HEK293 (cell line): Measurements from ENCODE around the gene MIGA1.

Experiments used
- KLF16 ChIP-seq: fragments of 450-650 bp; formaldehyde crosslinking; IDR thresholded peaks from 2 replicates; pipeline ENCODE4 v1.5.1; 2017; ENCODE audit warnings: missing biosample characterization, missing genetic modification characterization
- KLF7 ChIP-seq: fragments of 450-650 bp; formaldehyde crosslinking; IDR thresholded peaks from 2 replicates; pipeline ENCODE4 v1.5.1; 2016; ENCODE audit warnings: missing biosample characterization, missing genetic modification characterization, borderline replicate concordance
- KLF9 ChIP-seq: fragments of 450-650 bp; formaldehyde crosslinking; IDR thresholded peaks from 2 replicates; pipeline ENCODE4 v1.5.1; 2016; ENCODE audit warnings: missing biosample characterization, missing genetic modification characterization, low read depth
- PBX3 ChIP-seq: sonication (generic); formaldehyde crosslinking; IDR thresholded peaks from 2 replicates; pipeline ENCODE4 v1.8.1; 2022; ENCODE audit warnings: mild to moderate bottlenecking, moderate library complexity, missing genetic modification reagents
- PRDM10 ChIP-seq: fragments of 450-650 bp; formaldehyde crosslinking; IDR thresholded peaks from 2 replicates; pipeline ENCODE4 v1.5.1; 2016; ENCODE audit warnings: missing biosample characterization, missing genetic modification characterization
- SP2 ChIP-seq: fragments of 450-650 bp; formaldehyde crosslinking; IDR thresholded peaks from 2 replicates; pipeline ENCODE4 v1.5.1; 2016; ENCODE audit warnings: missing biosample characterization, missing genetic modification characterization
- ZBTB20 ChIP-seq: fragments of 450-650 bp; formaldehyde crosslinking; IDR thresholded peaks from 2 replicates; pipeline ENCODE4 v1.5.1; 2016; ENCODE audit warnings: missing biosample characterization, missing genetic modification characterization
- ZBTB21 ChIP-seq: fragments of 450-650 bp; formaldehyde crosslinking; IDR thresholded peaks from 2 replicates; pipeline ENCODE4 v1.5.1; 2017; ENCODE audit warnings: missing biosample characterization, missing genetic modification characterization
- ZBTB44 ChIP-seq: fragments of 450-650 bp; IDR thresholded peaks from 2 replicates; pipeline ENCODE4 v1.5.1; 2018; ENCODE audit warnings: missing biosample characterization, mild to moderate bottlenecking, missing genetic modification characterization
- ZBTB8A ChIP-seq: fragments of 450-650 bp; formaldehyde crosslinking; IDR thresholded peaks from 2 replicates; pipeline ENCODE4 v1.5.1; 2016; ENCODE audit warnings: missing biosample characterization, missing genetic modification characterization
- ZFHX2 ChIP-seq: fragments of 450-650 bp; formaldehyde crosslinking; conservative IDR thresholded peaks from 2 replicates; pipeline ENCODE4 v1.5.1; 2016; ENCODE audit warnings: missing biosample characterization, missing genetic modification characterization
- ZNF10 ChIP-seq: fragments of 450-650 bp; formaldehyde crosslinking; IDR thresholded peaks from 2 replicates; pipeline ENCODE4 v1.5.1; 2017; ENCODE audit warnings: missing biosample characterization, missing genetic modification characterization
- ZNF157 ChIP-seq: fragments of 450-650 bp; formaldehyde crosslinking; IDR thresholded peaks from 2 replicates; pipeline ENCODE4 v1.5.1; 2016; ENCODE audit warnings: missing biosample characterization, missing genetic modification characterization
- ZNF2 ChIP-seq: fragments of 450-650 bp; formaldehyde crosslinking; IDR thresholded peaks from 2 replicates; pipeline ENCODE4 v1.5.1; 2016; ENCODE audit warnings: missing biosample characterization, missing genetic modification characterization
- ZNF214 ChIP-seq: fragments of 450-650 bp; formaldehyde crosslinking; IDR thresholded peaks from 2 replicates; pipeline ENCODE4 v1.5.1; 2017; ENCODE audit warnings: missing biosample characterization, mild to moderate bottlenecking, missing genetic modification characterization, borderline replicate concordance
- ZNF24 ChIP-seq: fragments of 450-650 bp; formaldehyde crosslinking; IDR thresholded peaks from 2 replicates; pipeline ENCODE4 v1.5.1; 2016; ENCODE audit warnings: missing biosample characterization, missing genetic modification characterization
- ZNF341 ChIP-seq: fragments of 450-650 bp; formaldehyde crosslinking; IDR thresholded peaks from 2 replicates; pipeline ENCODE4; 2016; ENCODE audit warnings: low read depth, missing biosample characterization, missing genetic modification characterization
- ZNF394 ChIP-seq: fragments of 450-650 bp; formaldehyde crosslinking; IDR thresholded peaks from 2 replicates; pipeline ENCODE4 v1.5.1; 2016; ENCODE audit warnings: missing biosample characterization, missing genetic modification characterization, mild to moderate bottlenecking, moderate library complexity, borderline replicate concordance
- ZNF449 ChIP-seq: fragments of 450-650 bp; formaldehyde crosslinking; IDR thresholded peaks from 2 replicates; pipeline ENCODE4 v1.5.1; 2017; ENCODE audit warnings: missing biosample characterization, mild to moderate bottlenecking, missing genetic modification characterization, moderate library complexity
- ZNF48 ChIP-seq: fragments of 450-650 bp; formaldehyde crosslinking; IDR thresholded peaks from 2 replicates; pipeline ENCODE4 v1.5.1; 2016; ENCODE audit warnings: missing biosample characterization, missing genetic modification characterization
- ZNF488 ChIP-seq: fragments of 450-650 bp; formaldehyde crosslinking; IDR thresholded peaks from 2 replicates; pipeline ENCODE4 v1.5.1; 2016; ENCODE audit warnings: missing biosample characterization, missing genetic modification characterization
- ZNF558 ChIP-seq: fragments of 450-650 bp; formaldehyde crosslinking; IDR thresholded peaks from 2 replicates; pipeline ENCODE4 v1.5.1; 2016; ENCODE audit warnings: missing biosample characterization, missing genetic modification characterization
- ZNF561 ChIP-seq: fragments of 450-650 bp; IDR thresholded peaks from 2 replicates; pipeline ENCODE4 v1.5.1; 2018; ENCODE audit warnings: missing biosample characterization, missing genetic modification characterization, borderline replicate concordance
- ZNF600 ChIP-seq: fragments of 450-650 bp; formaldehyde crosslinking; IDR thresholded peaks from 2 replicates; pipeline ENCODE4 v1.5.1; 2016; ENCODE audit warnings: missing biosample characterization, missing genetic modification characterization
- ZNF610 ChIP-seq: fragments of 450-650 bp; formaldehyde crosslinking; IDR thresholded peaks from 2 replicates; pipeline ENCODE4 v1.5.1; 2016; ENCODE audit warnings: missing biosample characterization, missing genetic modification characterization, borderline replicate concordance
- ZNF621 ChIP-seq: fragments of 450-650 bp; formaldehyde crosslinking; IDR thresholded peaks from 2 replicates; pipeline ENCODE4 v1.5.1; 2017; ENCODE audit warnings: missing biosample characterization, missing genetic modification characterization
- ZNF692 ChIP-seq: fragments of 450-650 bp; formaldehyde crosslinking; IDR thresholded peaks from 2 replicates; pipeline ENCODE4 v1.5.1; 2016; ENCODE audit warnings: missing biosample characterization, missing genetic modification characterization
- ZNF843 ChIP-seq: fragments of 450-650 bp; formaldehyde crosslinking; IDR thresholded peaks from 2 replicates; pipeline ENCODE4 v1.5.1; 2016; ENCODE audit warnings: missing biosample characterization, missing genetic modification characterization

MIGA1 gene

GRCh38 chr1:77888081-77888780, 108.8 kb downstream of the MIGA1 start, which contains the start of gene NEXN (continued):
- TF ChIP-seq ZNF621 (tag by site-specific recombination) (no peak), ZNF214 (no peak), ZBTB21 (tag by site-specific recombination) (no peak), ZNF843 (tag by site-specific recombination) (peak; percentile 54), ZBTB8A (tag by site-specific recombination) (peak; percentile 98), KLF7 (tag by site-specific recombination) (0 out of 2 replicates have a peak, but pooled peaks have one; percentile 8), PBX3 (peak; percentile 63; the same call in 1 of the 2 replicates), ZNF10 (tag by site-specific recombination) (peak; percentile 44; the same call in 1 of the 2 replicates), SP2 (tag by site-specific recombination) (no peak), PRDM10 (peak; percentile 92), ZNF24 (tag by site-specific recombination) (0 out of 2 replicates have a peak, but pooled peaks have one; percentile 21), KLF16 (0 out of 2 replicates have a peak, but pooled peaks have one; percentile 37), ZNF48 (no peak), KLF9 (tag by site-specific recombination) (no peak), ZBTB44 (tag by site-specific recombination) (peak; percentile 54; the same call in 1 of the 2 replicates), ZNF2 (tag by site-specific recombination) (peak; percentile 78), ZNF488 (no peak), ZNF558 (tag by site-specific recombination) (no peak), ZNF449 (tag by site-specific recombination) (0 out of 2 replicates have a peak, but pooled peaks have one; percentile 63), ZNF610 (tag by site-specific recombination) (no peak), ZBTB20 (peak; percentile 65; the same call in 1 of the 2 replicates), ZNF157 (tag by site-specific recombination) (no peak), ZNF394 (tag by site-specific recombination) (peak; percentile 97), ZFHX2 (peak; percentile 50; the same call in 1 of the 2 replicates), ZNF692 (peak; percentile 99), ZNF561 (peak; percentile 87), ZNF341 (peak; percentile 99), ZNF600 (tag by site-specific recombination) (peak; percentile 88)
